Parathyroid adenoma (tissue), 2 donors: Measurements from ENCODE around the gene ABLIM2.

ENCODE experiments used
- H2AFZ ChIP-seq: fragments of 300-600 bp; sonication (generic); one replicate; pipeline ENCODE4 v1.7.0; 2017; ENCODE audit warnings: antibody characterized with exemption, mild to moderate bottlenecking
- H3K27ac ChIP-seq: fragments of 300-600 bp; sonication (generic); one replicate; pipeline ENCODE4 v1.7.0; 2017
- H3K27me3 ChIP-seq: fragments of 300-600 bp; sonication (generic); one replicate; pipeline ENCODE4 v1.7.0; 2017; ENCODE audit warnings: low read length; ENCODE audit not compliant: control insufficient read depth, insufficient read depth
- H3K36me3 ChIP-seq: fragments of 300-600 bp; sonication (generic); one replicate; pipeline ENCODE4 v1.7.0; 2017; ENCODE audit warnings: low read length; ENCODE audit not compliant: control insufficient read depth, insufficient read depth
- H3K4me1 ChIP-seq: fragments of 300-600 bp; sonication (generic); one replicate; pipeline ENCODE4 v1.7.0; 2017; ENCODE audit warnings: control low read depth
- H3K4me2 ChIP-seq: fragments of 300-600 bp; sonication (generic); one replicate; pipeline ENCODE4 v1.7.0; 2017; ENCODE audit warnings: low read length
- H3K4me3 ChIP-seq: fragments of 300-600 bp; sonication (generic); one replicate; pipeline ENCODE4 v1.7.0; 2017; ENCODE audit warnings: low read depth, low read length
- H3K79me2 ChIP-seq: fragments of 300-600 bp; sonication (generic); one replicate; pipeline ENCODE4 v1.7.0; 2017; ENCODE audit warnings: control low read depth
- H3K9ac ChIP-seq: fragments of 300-600 bp; sonication (generic); one replicate; pipeline ENCODE4 v1.7.0; 2017; ENCODE audit warnings: mild to moderate bottlenecking
- H3K9me3 ChIP-seq: fragments of 300-600 bp; sonication (generic); one replicate; pipeline ENCODE4 v1.7.0; 2017; ENCODE audit warnings: low read length; ENCODE audit not compliant: control insufficient read depth
- CTCF ChIP-seq: fragments of 300-600 bp; sonication (generic); IDR thresholded peaks from one replicate; pipeline ENCODE4 v1.7.0; 2017; ENCODE audit warnings: antibody characterized with exemption, mild to moderate bottlenecking
- donor health status: primary hyperparathyroidism.

Gene ABLIM2

GRCh38 chr4:8118035-8118434 is 40.6 kb downstream of the ABLIM2 start:
- Histone ChIP-seq H3K27me3 (no peaks in the 10 kb centered on the region), H3K4me2 (no peak overlapping the region), H3K9me3 (no peaks in the 10 kb centered on the region), H3K9ac (no peak overlapping the region), H2AFZ (no peak overlapping the region), H3K4me3 (no peak overlapping the region), H3K79me2 (no peaks in the 10 kb centered on the region), H3K4me1 (no peaks in the 10 kb centered on the region), H3K27ac (no peak overlapping the region), H3K36me3 (no peaks in the 10 kb centered on the region)
- no peak for TF ChIP-seq CTCF

GRCh38 chr4:8117278-8117682 is 41.3 kb downstream of the ABLIM2 start:
- TF ChIP-seq CTCF = no peak
- Histone ChIP-seq H3K4me2 (no peak overlapping the region), H3K9me3 (no peaks in the 10 kb centered on the region), H3K4me3 (no peak overlapping the region), H2AFZ (no peak overlapping the region), H3K9ac (no peak overlapping the region), H3K36me3 (no peaks in the 10 kb centered on the region), H3K79me2 (no peaks in the 10 kb centered on the region), H3K4me1 (no peaks in the 10 kb centered on the region), H3K27ac (no peak overlapping the region), H3K27me3 (no peaks in the 10 kb centered on the region)

GRCh38 chr4:8115916-8116315 is 42.7 kb downstream of the ABLIM2 start:
- Histone ChIP-seq H3K27ac (no peak overlapping the region), H3K9ac (no peak overlapping the region), H3K36me3 (no peaks in the 10 kb centered on the region), H3K4me1 (no peaks in the 10 kb centered on the region), H3K4me3 (no peak overlapping the region), H2AFZ (no peak overlapping the region), H3K4me2 (no peak overlapping the region), H3K79me2 (no peaks in the 10 kb centered on the region), H3K27me3 (no peaks in the 10 kb centered on the region), H3K9me3 (no peaks in the 10 kb centered on the region)
- no peak for TF ChIP-seq CTCF

GRCh38 chr4:8115203-8115520 is 43.5 kb downstream of the ABLIM2 start:
- Histone ChIP-seq H3K27ac (no peak overlapping the region), H3K9ac (no peak overlapping the region), H3K79me2 (no peaks in the 10 kb centered on the region), H3K4me2 (no peak overlapping the region), H3K9me3 (no peaks in the 10 kb centered on the region), H3K27me3 (no peaks in the 10 kb centered on the region), H2AFZ (no peak overlapping the region), H3K4me1 (no peaks in the 10 kb centered on the region), H3K4me3 (no peak overlapping the region), H3K36me3 (no peaks in the 10 kb centered on the region)
- no peak for TF ChIP-seq CTCF

- no peak for TF ChIP-seq CTCF
- Histone ChIP-seq H3K27me3 (no peaks in the 10 kb centered on the region), H3K9ac (no peak overlapping the region), H3K4me3 (no peak overlapping the region), H2AFZ (no peak overlapping the region), H3K36me3 (no peaks in the 10 kb centered on the region), H3K9me3 (no peaks in the 10 kb centered on the region), H3K4me1 (no peaks in the 10 kb centered on the region), H3K27ac (no peak overlapping the region), H3K79me2 (no peaks in the 10 kb centered on the region), H3K4me2 (no peak overlapping the region)
Measured at GRCh38 chr4:8114456-8115202, 44.0 kb downstream of the ABLIM2 start.
